Measurements from ENCODE around the gene TMEM52.

GRCh38 chr1:1894354-1895059, 24.6 kb downstream of the TMEM52 start:
- TF ChIP-seq CTCF (conservative IDR thresholded peaks at IDR 0.05; ENCODE audit: low read length) (no peak), EZH2phosphoT487 (IDR thresholded peaks at IDR 0.05; ENCODE audit: borderline replicate concordance, low read depth, low read length) (no peak)
